Colonic mucosa (tissue), 4 donors: Measurements from ENCODE around the gene UBTD1. TPM values are rescaled to one million over a fixed set of nuclear protein-coding genes. Genes with fewer than 3 reads are reported as not detected.

Source experiments
- DNase-seq: peaks from one replicate; pipeline ENCODE4 v3.0.0-alpha.2; 2020
- H3K27ac ChIP-seq: fragments of 200-600 bp; one replicate; pipeline ENCODE4 v1.8.0; 2021
- H3K27me3 ChIP-seq: fragments of 200-600 bp; one replicate; pipeline ENCODE4 v1.8.0; 2021
- H3K36me3 ChIP-seq: fragments of 200-600 bp; one replicate; pipeline ENCODE4 v1.8.0; 2021
- H3K4me1 ChIP-seq: fragments of 200-600 bp; one replicate; pipeline ENCODE4 v1.8.0; 2021; ENCODE audit warnings: mild to moderate bottlenecking
- H3K4me3 ChIP-seq: fragments of 200-600 bp; one replicate; pipeline ENCODE4 v1.8.0; 2021
- H3K9ac ChIP-seq, 2 donors: one replicate each; pipeline ENCODE4 v1.7.0; 2013; ENCODE audit warnings: control low read depth in 2 of 2, low read depth in 2 of 2, low read length in 2 of 2
- H3K9me3 ChIP-seq: fragments of 200-600 bp; one replicate; pipeline ENCODE4 v1.8.0; 2021
- intact Hi-C: fragments of 100-400 bp; cut with DNase I; formaldehyde crosslinking; loops from one replicate; pipeline ENCODE4 v1.14.1; 2022
- total RNA-seq, 2 donors: library from RNA; stranded (reverse); fragmentation: NEBNext Ultra II Directional in 1 of 2; extraction: Animal tissue kit (Norgen Biotek cat#: 25700) in 1 of 2; gene quantifications; one replicate each; pipeline ENCODE4 v1.2.1, GENCODE V29; 2021
- TF ChIP-seq, protein P1 (sequence below): fragments of 200-600 bp; IDR thresholded peaks from one replicate; pipeline ENCODE4 v1.8.0; 2022; ENCODE audit warnings: antibody characterized with exemption, mild to moderate bottlenecking
- donor health status: healthy.
- donor health status: DM: no; HTN: no; CAD: no.
- donor health status: DM: no; HTN: no; CAD: no.

UBTD1 gene
- total RNA-seq, 2 donors from 2014 or later: 1.8 to 3.2 TPM

DNA sequence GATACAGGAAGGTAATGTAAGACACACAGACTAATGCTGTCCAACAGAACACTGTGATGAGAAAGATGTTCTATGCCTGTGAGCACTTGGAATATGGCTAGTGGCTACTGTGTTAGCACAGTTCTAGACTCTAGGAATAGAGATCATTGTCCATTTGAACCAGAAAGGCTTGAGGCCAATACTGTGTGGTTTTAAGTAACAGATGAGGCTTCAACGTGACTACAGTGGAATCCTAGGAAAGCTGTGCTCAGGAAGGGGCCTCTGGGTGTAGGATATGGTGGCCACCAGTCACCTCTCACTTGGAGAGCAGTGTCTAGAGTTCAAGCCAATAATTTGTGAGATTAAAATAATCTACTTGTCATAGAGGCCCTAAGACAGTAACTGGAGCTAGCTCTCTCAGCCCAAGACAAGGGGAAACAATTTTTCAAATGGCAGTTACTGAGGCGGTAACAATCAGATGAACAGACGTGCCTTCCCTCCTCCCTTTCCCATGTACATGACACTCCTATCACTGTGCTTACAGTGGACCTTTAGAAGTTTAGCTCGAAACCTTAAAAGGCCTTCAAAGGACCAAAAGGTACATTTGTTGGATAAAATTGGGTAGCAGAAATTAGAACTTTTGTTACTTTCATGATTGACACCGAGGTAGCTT is 42.6 kb upstream of the UBTD1 start:
- Histone ChIP-seq H3K9me3 (no peaks in the 10 kb centered on the region), H3K9ac (no peak overlapping the region), H3K4me3 (no peak overlapping the region), H3K27ac (no peak overlapping the region), H3K4me1 (no peaks in the 10 kb centered on the region), H3K36me3 (peaks cover 28% of the 10 kb centered on the region), H3K27me3 (no peaks in the 10 kb centered on the region)
- intact Hi-C loops: no loop called here
- TF ChIP-seq, protein P1, sequence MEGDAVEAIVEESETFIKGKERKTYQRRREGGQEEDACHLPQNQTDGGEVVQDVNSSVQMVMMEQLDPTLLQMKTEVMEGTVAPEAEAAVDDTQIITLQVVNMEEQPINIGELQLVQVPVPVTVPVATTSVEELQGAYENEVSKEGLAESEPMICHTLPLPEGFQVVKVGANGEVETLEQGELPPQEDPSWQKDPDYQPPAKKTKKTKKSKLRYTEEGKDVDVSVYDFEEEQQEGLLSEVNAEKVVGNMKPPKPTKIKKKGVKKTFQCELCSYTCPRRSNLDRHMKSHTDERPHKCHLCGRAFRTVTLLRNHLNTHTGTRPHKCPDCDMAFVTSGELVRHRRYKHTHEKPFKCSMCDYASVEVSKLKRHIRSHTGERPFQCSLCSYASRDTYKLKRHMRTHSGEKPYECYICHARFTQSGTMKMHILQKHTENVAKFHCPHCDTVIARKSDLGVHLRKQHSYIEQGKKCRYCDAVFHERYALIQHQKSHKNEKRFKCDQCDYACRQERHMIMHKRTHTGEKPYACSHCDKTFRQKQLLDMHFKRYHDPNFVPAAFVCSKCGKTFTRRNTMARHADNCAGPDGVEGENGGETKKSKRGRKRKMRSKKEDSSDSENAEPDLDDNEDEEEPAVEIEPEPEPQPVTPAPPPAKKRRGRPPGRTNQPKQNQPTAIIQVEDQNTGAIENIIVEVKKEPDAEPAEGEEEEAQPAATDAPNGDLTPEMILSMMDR: no peak
- DNase-seq: no peak

DNA sequence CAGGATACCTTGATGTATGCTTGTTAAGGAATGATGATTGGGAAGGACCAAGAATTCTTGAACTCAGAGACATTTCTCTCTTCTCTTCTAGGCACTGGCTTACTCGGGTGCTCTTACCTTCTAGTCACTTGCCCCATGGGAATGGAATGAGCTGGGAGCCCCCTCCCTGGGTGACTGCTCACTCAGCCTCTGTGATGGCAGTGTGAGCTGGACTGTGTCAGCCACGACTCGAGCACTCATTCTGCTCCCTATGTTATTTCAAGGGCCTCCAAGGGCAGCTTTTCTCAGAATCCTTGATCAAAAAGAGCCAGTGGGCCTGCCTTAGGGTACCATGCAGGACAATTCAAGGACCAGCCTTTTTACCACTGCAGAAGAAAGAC is 42.0 kb upstream of the UBTD1 start:
- DNase-seq: no peak
- Histone ChIP-seq H3K9ac (no peak overlapping the region), H3K4me3 (no peak overlapping the region), H3K27me3 (no peaks in the 10 kb centered on the region), H3K27ac (no peak overlapping the region), H3K36me3 (peaks cover 28% of the 10 kb centered on the region), H3K4me1 (no peaks in the 10 kb centered on the region), H3K9me3 (no peaks in the 10 kb centered on the region)
- TF ChIP-seq, protein P1: no peak
- intact Hi-C loops: no loop called here

DNA sequence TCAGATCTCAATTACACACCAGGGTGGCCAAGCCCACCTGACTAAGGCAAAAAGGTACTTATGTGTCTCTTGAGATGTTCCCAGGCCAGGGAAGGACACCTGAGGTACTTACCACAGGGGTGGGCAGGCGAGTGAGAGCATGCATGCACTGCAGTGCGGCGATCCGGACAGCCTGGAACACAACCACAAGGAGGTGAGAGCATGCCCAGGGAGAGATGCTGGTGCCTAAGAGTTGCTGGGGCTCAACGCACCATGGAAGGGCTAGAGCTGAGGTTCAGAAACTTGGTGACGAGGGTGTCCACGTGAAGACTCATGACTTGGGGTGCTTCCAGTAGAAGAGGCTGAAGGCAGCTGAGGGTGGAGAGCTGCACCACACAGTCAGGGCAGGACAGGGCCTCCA is 39.6 kb upstream of the UBTD1 start:
- TF ChIP-seq, protein P1: no peak
- peaks cover 37% of the 10 kb centered on the region for H3K36me3 ChIP-seq

DNA sequence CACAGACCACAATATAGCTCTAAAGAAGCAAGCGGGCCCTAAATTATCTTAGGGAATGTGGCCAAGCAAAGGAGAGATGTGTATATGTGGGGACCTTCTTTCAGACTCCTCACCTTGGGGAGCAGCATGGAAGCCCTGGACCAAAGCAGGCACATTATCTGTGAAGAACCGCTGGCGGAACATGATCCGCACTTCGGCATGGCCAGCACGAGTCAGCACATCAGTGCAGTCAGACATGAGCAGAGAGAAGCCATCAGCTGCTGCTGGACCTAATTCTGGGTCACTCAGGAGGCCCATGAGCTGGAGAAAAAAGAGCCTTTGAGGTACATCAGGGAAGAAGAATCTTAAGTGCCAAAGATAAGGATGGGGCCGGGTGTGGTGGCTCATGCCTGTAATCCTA is 38.8 kb upstream of the UBTD1 start:
- H3K9ac ChIP-seq: no peak overlapping the region
- intact Hi-C loops: loop anchor here (5.0 kb wide), 1 partner anchor 92 kb away; no protein-coding TSS in a partner anchor
- no peak for DNase-seq
- H3K4me1 ChIP-seq: no peaks in the 10 kb centered on the region
- peaks cover 37% of the 10 kb centered on the region for H3K36me3 ChIP-seq
- no peaks in the 10 kb centered on the region for H3K9me3 ChIP-seq
- no peak overlapping the region for H3K4me3 ChIP-seq
- TF ChIP-seq, protein P1: no peak
- no peaks in the 10 kb centered on the region for H3K27me3 ChIP-seq
- H3K27ac ChIP-seq: no peak overlapping the region

More for the DNA sequence above, 39.6 kb upstream of the UBTD1 start:
- no peaks in the 10 kb centered on the region for H3K4me1 ChIP-seq
- H3K9ac ChIP-seq: no peak overlapping the region
- no peak for DNase-seq
- no peak overlapping the region for H3K4me3 ChIP-seq
- intact Hi-C loops: no loop called here
- H3K9me3 ChIP-seq: no peaks in the 10 kb centered on the region
- no peaks in the 10 kb centered on the region for H3K27me3 ChIP-seq
- H3K27ac ChIP-seq: no peak overlapping the region

DNA sequence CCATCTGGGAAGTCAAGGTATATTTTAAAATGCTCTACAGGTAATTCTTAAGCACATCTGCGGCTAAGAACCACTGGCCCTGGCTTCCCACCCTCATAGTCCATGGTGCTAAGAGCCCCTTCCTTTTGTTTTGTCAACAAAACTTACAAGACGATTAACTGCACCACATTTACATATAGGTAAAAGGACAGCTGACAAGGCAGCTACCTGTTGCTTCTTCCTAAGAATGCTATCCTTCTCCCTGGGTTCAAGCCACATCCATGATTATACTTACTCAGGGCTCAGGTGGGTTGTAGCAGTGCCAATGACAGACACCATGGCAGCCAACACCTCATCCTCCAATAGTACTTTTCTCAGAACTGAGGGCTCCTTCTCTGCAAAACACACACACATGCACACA is 36.4 kb upstream of the UBTD1 start:
- no peak overlapping the region for H3K27ac ChIP-seq
- H3K27me3 ChIP-seq: no peaks in the 10 kb centered on the region
- DNase-seq: no peak
- H3K9ac ChIP-seq: no peak overlapping the region
- H3K36me3 ChIP-seq: peaks cover 32% of the 10 kb centered on the region
- H3K4me3 ChIP-seq: no peak overlapping the region
- no peaks in the 10 kb centered on the region for H3K4me1 ChIP-seq
- H3K9me3 ChIP-seq: no peaks in the 10 kb centered on the region
- TF ChIP-seq, protein P1: no peak
- intact Hi-C loops: loop anchor here (5.0 kb wide), 1 partner anchor 90 kb away; no protein-coding TSS in a partner anchor
